ENCODE measurements around the gene SVEP1.

The SVEP1 gene

DNA sequence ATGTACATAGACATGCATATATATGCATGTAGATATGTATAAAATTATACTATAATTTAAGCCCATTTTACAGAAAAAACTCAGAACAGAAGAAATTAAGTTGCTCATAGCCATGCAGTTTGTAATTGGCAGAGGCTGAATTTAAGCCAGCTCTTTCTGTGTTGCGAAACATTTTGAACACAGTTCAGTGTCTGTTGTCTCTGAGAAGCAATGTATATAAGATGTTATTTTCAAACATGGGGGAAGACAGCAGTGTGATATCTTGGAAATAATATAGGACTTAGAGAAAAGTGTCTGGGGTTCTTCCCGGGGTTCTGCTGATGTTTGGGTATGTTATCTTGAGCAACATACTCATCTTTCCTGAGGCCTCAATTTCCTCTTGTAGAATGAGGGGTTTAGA is 37.6 kb downstream of the SVEP1 start:
- Histone ChIP-seq H3F3A (ENCODE audit: control insufficient read depth, insufficient read depth) (no peaks in the 10 kb centered on the region), H3K9me2 (replicated peaks; ENCODE audit: control insufficient read depth, low read length) (no peaks in the 10 kb centered on the region), H3K36me3 (ENCODE audit: control insufficient read depth, low read length) (no peaks in the 10 kb centered on the region), H3K79me2 (ENCODE audit: control insufficient read depth, low read length) (no peaks in the 10 kb centered on the region), H3K9me3 (ENCODE audit: control insufficient read depth, insufficient read depth, low read length) (no peaks in the 10 kb centered on the region), H3K27ac (ENCODE audit: low read depth, low read length) (no peak overlapping the region), H3K4me3 (ENCODE audit: low read length) (no peak overlapping the region), H3K4me1 (ENCODE audit: control insufficient read depth, low read length) (no peaks in the 10 kb centered on the region), H4K20me1 (ENCODE audit: control insufficient read depth, insufficient read depth, low read depth, low read length) (no peaks in the 10 kb centered on the region), H3K4me2 (ENCODE audit: low read length) (no peak overlapping the region), H3K27me3 (ENCODE audit: control insufficient read depth, low read length) (no peaks in the 10 kb centered on the region)
- TF ChIP-seq EZH2phosphoT487 (IDR thresholded peaks at IDR 0.05; ENCODE audit: borderline replicate concordance, low read length): no peak
- TF ChIP-seq, protein P1, sequence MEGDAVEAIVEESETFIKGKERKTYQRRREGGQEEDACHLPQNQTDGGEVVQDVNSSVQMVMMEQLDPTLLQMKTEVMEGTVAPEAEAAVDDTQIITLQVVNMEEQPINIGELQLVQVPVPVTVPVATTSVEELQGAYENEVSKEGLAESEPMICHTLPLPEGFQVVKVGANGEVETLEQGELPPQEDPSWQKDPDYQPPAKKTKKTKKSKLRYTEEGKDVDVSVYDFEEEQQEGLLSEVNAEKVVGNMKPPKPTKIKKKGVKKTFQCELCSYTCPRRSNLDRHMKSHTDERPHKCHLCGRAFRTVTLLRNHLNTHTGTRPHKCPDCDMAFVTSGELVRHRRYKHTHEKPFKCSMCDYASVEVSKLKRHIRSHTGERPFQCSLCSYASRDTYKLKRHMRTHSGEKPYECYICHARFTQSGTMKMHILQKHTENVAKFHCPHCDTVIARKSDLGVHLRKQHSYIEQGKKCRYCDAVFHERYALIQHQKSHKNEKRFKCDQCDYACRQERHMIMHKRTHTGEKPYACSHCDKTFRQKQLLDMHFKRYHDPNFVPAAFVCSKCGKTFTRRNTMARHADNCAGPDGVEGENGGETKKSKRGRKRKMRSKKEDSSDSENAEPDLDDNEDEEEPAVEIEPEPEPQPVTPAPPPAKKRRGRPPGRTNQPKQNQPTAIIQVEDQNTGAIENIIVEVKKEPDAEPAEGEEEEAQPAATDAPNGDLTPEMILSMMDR (IDR thresholded peaks at IDR 0.05; ENCODE audit: low read depth, low read length, poor library complexity, severe bottlenecking): no peak

DNA sequence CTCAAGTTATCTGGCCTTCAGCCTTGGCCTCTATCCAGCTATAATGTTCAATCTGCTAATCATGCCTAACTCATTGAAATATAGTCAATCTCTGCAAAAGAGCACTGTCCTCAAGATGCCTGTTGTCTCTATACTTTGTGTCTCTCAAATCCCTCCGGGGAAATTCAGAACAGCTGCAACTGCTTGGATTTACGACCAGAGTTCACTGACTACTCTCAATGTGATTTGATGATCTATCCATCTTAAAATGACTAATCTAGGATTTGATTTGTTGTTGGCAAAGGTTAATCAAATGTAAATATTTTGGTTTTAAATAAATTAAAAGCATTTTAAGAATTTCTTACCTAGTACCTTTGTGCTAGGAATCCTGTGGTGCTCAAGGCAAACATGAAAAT is 40.9 kb downstream of the SVEP1 start:
- Histone ChIP-seq H4K20me1 (ENCODE audit: control insufficient read depth, insufficient read depth, low read depth, low read length) (no peaks in the 10 kb centered on the region), H3K4me2 (ENCODE audit: low read length) (no peak overlapping the region), H3F3A (ENCODE audit: control insufficient read depth, insufficient read depth) (no peaks in the 10 kb centered on the region), H3K27me3 (ENCODE audit: control insufficient read depth, low read length) (no peaks in the 10 kb centered on the region), H3K79me2 (ENCODE audit: control insufficient read depth, low read length) (no peaks in the 10 kb centered on the region), H3K4me3 (ENCODE audit: low read length) (no peak overlapping the region), H3K9me3 (ENCODE audit: control insufficient read depth, insufficient read depth, low read length) (no peaks in the 10 kb centered on the region), H3K36me3 (ENCODE audit: control insufficient read depth, low read length) (no peaks in the 10 kb centered on the region), H3K27ac (ENCODE audit: low read depth, low read length) (no peak overlapping the region), H3K4me1 (ENCODE audit: control insufficient read depth, low read length) (no peaks in the 10 kb centered on the region), H3K9me2 (replicated peaks; ENCODE audit: control insufficient read depth, low read length) (no peaks in the 10 kb centered on the region; the same call in 1 of the 2 replicates)
- TF ChIP-seq EZH2phosphoT487 (IDR thresholded peaks at IDR 0.05; ENCODE audit: borderline replicate concordance, low read length): no peak
- TF ChIP-seq, protein P1 (IDR thresholded peaks at IDR 0.05; ENCODE audit: low read depth, low read length, poor library complexity, severe bottlenecking): no peak

DNA sequence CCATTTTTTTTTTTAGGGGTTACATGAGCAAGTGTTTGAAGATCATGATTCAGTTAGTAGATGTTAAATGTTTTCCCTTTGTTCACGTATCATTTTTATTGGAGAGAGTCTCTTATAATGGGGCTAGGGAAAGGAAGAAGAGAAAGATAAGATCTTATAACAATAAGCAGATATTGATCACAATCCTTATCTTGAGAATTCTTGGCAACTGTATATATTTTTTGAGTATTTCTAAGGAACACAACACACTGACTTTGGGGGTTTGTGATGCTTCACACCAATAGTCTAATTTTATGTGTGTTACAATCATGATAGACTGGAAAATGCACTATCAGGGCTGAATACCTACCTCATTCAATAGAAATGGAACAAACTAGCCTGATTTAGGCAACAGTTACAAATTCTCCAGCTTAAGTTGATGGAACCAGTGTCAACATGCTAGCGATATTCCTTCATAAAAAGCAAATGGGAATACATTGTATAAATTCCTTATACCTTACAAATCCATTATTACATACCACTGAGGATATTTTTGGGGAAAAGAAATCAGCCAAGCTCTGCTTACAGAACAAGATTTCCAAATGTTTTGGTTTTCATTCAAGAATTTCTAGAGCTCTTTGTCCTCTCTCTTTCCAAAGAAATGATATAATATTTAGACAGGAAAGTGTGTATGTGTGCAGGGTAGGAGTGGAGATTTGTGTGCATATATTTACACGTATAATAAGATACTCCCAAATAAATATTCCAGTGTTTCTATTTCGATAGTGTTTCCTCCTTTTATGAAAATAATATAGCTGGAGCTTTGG is 41.5 kb downstream of the SVEP1 start:
- H3K27ac ChIP-seq (ENCODE audit: low read depth, low read length): no peak overlapping the region

More for the DNA sequence above, 41.5 kb downstream of the SVEP1 start:
- H3K9me3 ChIP-seq (ENCODE audit: control insufficient read depth, insufficient read depth, low read length): no peaks in the 10 kb centered on the region
- no peaks in the 10 kb centered on the region for H3K27me3 ChIP-seq (ENCODE audit: control insufficient read depth, low read length)
- H3K9me2 ChIP-seq (replicated peaks; ENCODE audit: control insufficient read depth, low read length): no peaks in the 10 kb centered on the region; the same call in 1 of the 2 replicates
- TF ChIP-seq, protein P1 (IDR thresholded peaks at IDR 0.05; ENCODE audit: low read depth, low read length, poor library complexity, severe bottlenecking): no peak
- no peak for TF ChIP-seq EZH2phosphoT487 (IDR thresholded peaks at IDR 0.05; ENCODE audit: borderline replicate concordance, low read length)
- no peaks in the 10 kb centered on the region for H3K4me1 ChIP-seq (ENCODE audit: control insufficient read depth, low read length)
- no peaks in the 10 kb centered on the region for H3K79me2 ChIP-seq (ENCODE audit: control insufficient read depth, low read length)
- H3K4me2 ChIP-seq (ENCODE audit: low read length): no peak overlapping the region
- no peaks in the 10 kb centered on the region for H3K36me3 ChIP-seq (ENCODE audit: control insufficient read depth, low read length)
- no peaks in the 10 kb centered on the region for H4K20me1 ChIP-seq (ENCODE audit: control insufficient read depth, insufficient read depth, low read depth, low read length)
- H3K4me3 ChIP-seq (ENCODE audit: low read length): no peak overlapping the region
- no peaks in the 10 kb centered on the region for H3F3A ChIP-seq (ENCODE audit: control insufficient read depth, insufficient read depth)

All from DOHH2 (cell line).